Calu3 (cell line): ENCODE data around the gene SNRK. TPM values are rescaled to one million over a fixed set of nuclear protein-coding genes. Genes with fewer than 3 reads are reported as not detected.

Experiments used
- BruUV-seq: library from RNA; stranded (reverse); fragments of 400-500 nt; replicated peaks from 2 replicates; lab custom pipeline; 2021; lab: Mats Ljungman, UMichigan
- CTCF ChIA-PET: fragments of 300-600 bp; sonication (Branson Sonifier 250); formaldehyde crosslinking; loops from one replicate; lab custom pipeline; 2022; ENCODE audit warnings: antibody characterized with exemption; lab: Charles Lee
- DNase-seq: peaks from one replicate; pipeline ENCODE4 v3.0.0; 2022
- H3K27ac Mint-ChIP-seq: one replicate; pipeline ENCODE4 v1.8.0; 2022; ENCODE audit warnings: mixed read lengths; ENCODE audit not compliant: unreplicated experiment
- H3K27me3 Mint-ChIP-seq: one replicate; pipeline ENCODE4 v1.8.0; 2022; ENCODE audit warnings: mixed read lengths; ENCODE audit not compliant: unreplicated experiment
- H3K36me3 Mint-ChIP-seq: one replicate; pipeline ENCODE4 v1.8.0; 2022; ENCODE audit warnings: mild to moderate bottlenecking, moderate library complexity, mixed read lengths; ENCODE audit not compliant: insufficient read depth, unreplicated experiment
- H3K4me1 Mint-ChIP-seq: one replicate; pipeline ENCODE4 v1.8.0; 2022; ENCODE audit warnings: mild to moderate bottlenecking, low read depth, mixed read lengths; ENCODE audit not compliant: unreplicated experiment
- H3K4me3 Mint-ChIP-seq: one replicate; pipeline ENCODE4 v1.8.0; 2022; ENCODE audit warnings: mild to moderate bottlenecking, low read depth, moderate library complexity, mixed read lengths; ENCODE audit not compliant: unreplicated experiment
- H3K9me3 Mint-ChIP-seq: one replicate; pipeline ENCODE4 v1.8.0; 2022; ENCODE audit warnings: low read depth, mixed read lengths; ENCODE audit not compliant: unreplicated experiment
- intact Hi-C: fragments of 100-400 bp; cut with micrococcal nuclease; formaldehyde crosslinking; loops from one replicate; pipeline ENCODE4 v1.10.0; 2022; ENCODE audit not compliant: unreplicated experiment
- total RNA-seq: library from RNA; stranded (reverse); gene quantifications from 2 replicates; pipeline ENCODE4 v1.2.3, GENCODE V29; 2022
- TF ChIP-seq, protein P1 (sequence below): fragments of 200-600 bp; IDR thresholded peaks from one replicate; pipeline ENCODE4 v1.8.0; 2022; ENCODE audit warnings: antibody characterized with exemption; ENCODE audit not compliant: unreplicated experiment

Gene SNRK
- total RNA-seq, 1 experiment from 2014 or later, result 21.0 TPM

- intact Hi-C loops, result no loop called here
- Mint-ChIP-seq H3K27ac (no peak overlapping the region), H3K4me3 (no peak overlapping the region), H3K9me3 (peaks cover 2% of the 10 kb centered on the region), H3K4me1 (no peaks in the 10 kb centered on the region), H3K27me3 (no peaks in the 10 kb centered on the region), H3K36me3 (no peaks in the 10 kb centered on the region)
- TF ChIP-seq, protein P1, sequence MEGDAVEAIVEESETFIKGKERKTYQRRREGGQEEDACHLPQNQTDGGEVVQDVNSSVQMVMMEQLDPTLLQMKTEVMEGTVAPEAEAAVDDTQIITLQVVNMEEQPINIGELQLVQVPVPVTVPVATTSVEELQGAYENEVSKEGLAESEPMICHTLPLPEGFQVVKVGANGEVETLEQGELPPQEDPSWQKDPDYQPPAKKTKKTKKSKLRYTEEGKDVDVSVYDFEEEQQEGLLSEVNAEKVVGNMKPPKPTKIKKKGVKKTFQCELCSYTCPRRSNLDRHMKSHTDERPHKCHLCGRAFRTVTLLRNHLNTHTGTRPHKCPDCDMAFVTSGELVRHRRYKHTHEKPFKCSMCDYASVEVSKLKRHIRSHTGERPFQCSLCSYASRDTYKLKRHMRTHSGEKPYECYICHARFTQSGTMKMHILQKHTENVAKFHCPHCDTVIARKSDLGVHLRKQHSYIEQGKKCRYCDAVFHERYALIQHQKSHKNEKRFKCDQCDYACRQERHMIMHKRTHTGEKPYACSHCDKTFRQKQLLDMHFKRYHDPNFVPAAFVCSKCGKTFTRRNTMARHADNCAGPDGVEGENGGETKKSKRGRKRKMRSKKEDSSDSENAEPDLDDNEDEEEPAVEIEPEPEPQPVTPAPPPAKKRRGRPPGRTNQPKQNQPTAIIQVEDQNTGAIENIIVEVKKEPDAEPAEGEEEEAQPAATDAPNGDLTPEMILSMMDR, result no peak
- DNase-seq, result no peak
- BruUV-seq, result no TSS peak
- CTCF ChIA-PET, result no interaction called here
Measured at GRCh38 chr3:43266995-43267394, 19.3 kb upstream of the SNRK start.

- BruUV-seq, result no TSS peak
- TF ChIP-seq, protein P1, result no peak
- Mint-ChIP-seq H3K4me3 (no peak overlapping the region), H3K9me3 (peaks cover 2% of the 10 kb centered on the region), H3K27me3 (no peaks in the 10 kb centered on the region), H3K36me3 (no peaks in the 10 kb centered on the region), H3K4me1 (no peaks in the 10 kb centered on the region), H3K27ac (no peak overlapping the region)
- no peak for DNase-seq
- CTCF ChIA-PET, result no interaction called here
- intact Hi-C loops, result no loop called here
Measured at GRCh38 chr3:43268636-43269035, 17.7 kb upstream of the SNRK start.

- Mint-ChIP-seq H3K4me1 (no peaks in the 10 kb centered on the region), H3K4me3 (no peak overlapping the region), H3K36me3 (no peaks in the 10 kb centered on the region), H3K27me3 (no peaks in the 10 kb centered on the region), H3K27ac (no peak overlapping the region), H3K9me3 (peaks cover 2% of the 10 kb centered on the region)
- no TSS peak for BruUV-seq
- CTCF ChIA-PET, result no interaction called here
- TF ChIP-seq, protein P1, result no peak
- intact Hi-C loops, result no loop called here
- no peak for DNase-seq
Measured at GRCh38 chr3:43270078-43270477, 16.3 kb upstream of the SNRK start.

DNA sequence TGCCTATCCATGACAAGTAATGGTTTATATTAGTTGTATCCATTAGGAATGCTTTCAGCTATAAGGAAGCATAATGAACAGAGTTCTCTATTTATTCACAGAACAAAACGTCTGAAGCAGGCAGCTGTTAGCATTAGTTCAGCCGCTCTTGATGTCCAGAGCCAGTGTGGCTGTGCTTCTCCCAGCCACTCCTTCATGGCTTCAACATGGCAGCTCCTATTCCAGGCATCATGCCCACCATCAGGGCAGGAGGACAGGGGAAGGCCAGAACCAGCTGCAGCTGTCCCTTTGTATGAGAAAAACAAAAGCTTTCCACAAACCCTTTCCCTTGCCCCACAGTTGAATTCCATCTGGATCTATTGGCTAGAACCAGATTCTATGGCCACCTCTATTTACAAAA, 12.9 kb upstream of the SNRK start:
- H3K4me3 Mint-ChIP-seq, result no peak overlapping the region
- TF ChIP-seq, protein P1, result no peak
- no TSS peak for BruUV-seq
- CTCF ChIA-PET, result no interaction called here
- no peak for DNase-seq
- H3K27me3 Mint-ChIP-seq, result no peaks in the 10 kb centered on the region
- H3K9me3 Mint-ChIP-seq, result peaks cover 2% of the 10 kb centered on the region
- intact Hi-C loops, result no loop called here
- no peaks in the 10 kb centered on the region for H3K36me3 Mint-ChIP-seq
- H3K27ac Mint-ChIP-seq, result no peak overlapping the region
- no peaks in the 10 kb centered on the region for H3K4me1 Mint-ChIP-seq
